NCI-H748 (cell line): Measurements from ENCODE around the gene GPI.
"Not testable (repeated sequence)": the region's sequence is repeated elsewhere in the genome, so short reads cannot be mapped to it uniquely, and the experiment has no call there.

Experiments used
- DNase-seq: peaks from one replicate; lab custom pipeline; 2025; ENCODE audit not compliant: unreplicated experiment; lab: John Stamatoyannopoulos, UW

GPI gene

DNA sequence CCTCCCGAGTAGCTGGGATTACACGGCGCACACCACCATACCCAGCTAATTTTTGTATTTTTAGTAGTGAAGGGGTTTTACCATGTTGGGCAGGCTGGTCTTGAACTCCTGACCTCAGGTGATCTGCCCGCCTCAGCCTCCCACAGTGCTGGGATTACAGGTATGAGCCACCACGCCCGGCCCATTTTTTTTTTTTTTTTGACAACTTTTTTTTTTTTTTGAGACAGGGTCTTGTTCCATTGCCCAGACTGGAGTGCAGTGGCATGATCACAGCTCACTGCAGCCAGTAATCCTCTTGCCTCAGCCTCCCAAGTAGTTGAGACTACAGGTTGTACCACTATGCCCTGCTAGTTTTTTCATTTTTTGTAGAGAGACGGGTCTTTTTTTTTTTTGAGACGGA, 35.8 kb downstream of the GPI start:
- DNase-seq: not testable (repeated sequence)

DNA sequence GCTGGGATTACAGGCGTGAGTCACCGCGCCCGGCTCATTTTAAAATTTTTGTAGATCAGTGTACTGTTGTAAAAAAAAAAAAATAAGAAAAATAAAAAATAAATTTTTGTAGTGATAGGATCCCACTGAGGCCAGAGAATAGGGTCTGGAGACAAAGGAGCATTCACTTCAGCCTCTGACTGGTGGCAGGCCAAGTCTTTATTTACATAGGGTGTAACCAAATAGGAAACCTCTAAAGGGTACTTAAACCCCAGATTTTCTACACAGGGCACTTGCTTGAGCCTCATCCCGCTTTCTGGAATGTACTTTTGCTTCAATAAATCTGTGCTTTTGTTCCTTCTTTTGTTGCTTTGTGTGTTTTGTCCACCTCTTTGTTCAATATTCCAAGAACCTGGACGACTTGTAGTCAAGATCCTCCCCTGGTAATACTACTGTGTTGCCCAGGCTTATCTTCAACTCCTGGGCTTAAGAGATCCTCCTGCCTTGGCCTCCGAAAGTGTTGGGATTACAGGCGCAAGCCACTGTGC, 37.1 kb downstream of the GPI start:
- peak; percentile 57 for DNase-seq

DNA sequence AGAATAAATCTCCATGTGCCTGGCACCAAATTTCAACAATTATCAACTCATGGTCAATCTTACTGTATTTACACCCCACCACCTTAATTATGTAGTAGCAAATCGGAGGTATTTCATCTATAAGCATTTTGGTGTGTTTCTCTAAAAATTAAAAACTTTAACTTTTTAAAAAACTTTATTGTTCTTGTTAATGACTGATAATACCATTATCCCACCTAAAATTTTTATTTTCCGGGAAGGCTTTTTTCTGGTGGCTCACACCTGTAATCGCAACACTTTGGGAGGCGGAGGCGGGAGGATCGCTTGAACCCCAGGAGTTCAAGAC, 38.8 kb downstream of the GPI start:
- no peak for DNase-seq

DNA sequence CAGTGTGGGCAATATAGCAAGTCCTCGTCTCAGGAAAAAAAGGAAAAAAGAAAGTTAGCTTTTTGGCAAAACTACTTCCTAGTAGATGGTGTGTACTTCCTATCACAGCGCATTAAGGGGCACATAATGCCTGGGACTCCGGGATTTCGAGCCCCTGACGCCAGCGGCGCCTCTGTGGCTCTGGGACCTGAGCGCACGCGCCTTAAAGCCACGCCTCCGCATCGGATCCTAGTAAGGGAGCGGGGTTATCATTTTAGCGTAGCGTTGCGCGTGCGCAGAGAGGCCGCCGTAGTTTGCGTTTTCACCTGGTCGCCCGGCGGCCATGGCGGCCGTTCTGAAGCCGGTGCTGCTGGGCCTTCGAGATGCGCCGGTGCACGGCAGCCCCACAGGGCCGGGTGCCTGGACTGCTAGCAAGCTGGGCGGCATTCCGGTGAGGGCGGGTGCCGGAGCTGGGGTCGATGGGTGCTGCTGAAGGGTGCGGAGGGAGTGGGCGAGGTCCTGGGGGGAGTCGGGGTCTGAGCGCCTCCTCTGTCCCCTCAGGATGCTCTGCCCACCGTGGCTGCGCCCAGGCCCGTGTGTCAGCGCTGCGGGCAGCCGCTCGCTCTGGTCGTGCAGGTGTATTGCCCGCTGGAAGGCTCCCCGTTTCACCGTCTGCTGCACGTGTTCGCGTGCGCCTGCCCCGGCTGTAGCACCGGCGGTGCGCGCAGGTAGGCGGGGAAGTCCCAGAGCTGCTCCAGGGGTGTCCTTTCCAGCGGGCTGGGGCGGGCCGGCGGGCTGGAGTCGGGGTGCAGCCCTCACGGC, 39.3 kb downstream of the GPI start, which contains the start of gene PDCD2L:
TSS of gene PDCD2L (plus strand) at position 291 of the 801 bp plus-strand sequence. CDS start at position 323, 32 bp downstream.
- peak; percentile 96 for DNase-seq

DNA sequence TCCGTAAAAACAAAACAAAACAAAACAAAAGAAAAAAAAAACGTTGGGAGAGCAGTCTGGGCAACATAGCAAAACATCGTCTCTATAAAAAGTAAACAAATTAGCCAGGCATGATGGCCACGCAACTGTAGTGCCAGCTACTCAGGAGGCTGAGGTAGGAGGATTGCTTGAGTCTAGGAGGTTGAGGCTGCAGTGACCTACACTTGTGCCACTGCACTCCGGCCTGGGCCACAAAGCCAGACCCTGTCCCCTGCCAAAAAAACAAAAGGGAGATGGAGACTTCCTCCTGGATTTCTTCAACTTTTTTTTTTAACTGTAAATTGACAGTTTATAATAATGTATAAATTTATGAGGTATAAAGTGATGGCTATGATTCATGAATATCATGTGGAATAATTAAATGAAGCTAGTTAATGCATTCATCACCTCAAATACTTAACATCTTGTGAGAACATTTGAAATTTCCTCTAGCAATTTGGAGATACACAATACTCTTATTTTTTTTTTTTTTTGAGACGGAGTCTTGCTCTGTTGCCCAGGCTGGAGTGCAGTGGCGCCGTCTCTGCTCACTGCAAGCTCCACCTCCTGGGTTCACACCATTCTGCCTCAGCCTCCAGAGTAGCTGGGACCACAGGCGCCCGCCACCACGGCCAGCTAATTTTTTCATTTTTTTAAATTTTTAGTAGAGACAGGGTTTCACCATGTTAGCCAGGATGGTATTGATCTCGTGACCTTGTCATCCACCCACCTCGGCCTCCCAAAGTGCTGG, 41.1 kb downstream of the GPI start:
- DNase-seq: no peak

DNA sequence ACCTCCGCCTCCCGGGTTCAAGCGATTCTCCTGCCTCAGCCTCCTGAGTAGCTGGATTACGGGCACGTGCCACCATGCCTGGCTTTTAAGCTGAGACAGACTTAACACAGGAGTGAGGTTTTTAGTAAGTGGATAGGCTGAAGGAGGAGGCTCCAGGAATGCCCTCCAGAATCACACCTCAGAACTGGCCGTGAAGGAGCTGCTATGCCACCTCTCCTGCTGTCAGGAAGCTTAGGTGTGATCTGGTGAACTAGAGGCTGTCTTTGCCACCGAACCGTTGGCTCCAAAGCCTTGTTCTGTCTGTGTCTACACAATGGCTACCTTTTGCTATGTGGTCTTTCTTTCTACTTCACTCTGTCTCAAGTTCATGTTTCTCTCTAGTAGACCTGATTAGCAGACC, 43.4 kb downstream of the GPI start:
- no peak for DNase-seq

DNA sequence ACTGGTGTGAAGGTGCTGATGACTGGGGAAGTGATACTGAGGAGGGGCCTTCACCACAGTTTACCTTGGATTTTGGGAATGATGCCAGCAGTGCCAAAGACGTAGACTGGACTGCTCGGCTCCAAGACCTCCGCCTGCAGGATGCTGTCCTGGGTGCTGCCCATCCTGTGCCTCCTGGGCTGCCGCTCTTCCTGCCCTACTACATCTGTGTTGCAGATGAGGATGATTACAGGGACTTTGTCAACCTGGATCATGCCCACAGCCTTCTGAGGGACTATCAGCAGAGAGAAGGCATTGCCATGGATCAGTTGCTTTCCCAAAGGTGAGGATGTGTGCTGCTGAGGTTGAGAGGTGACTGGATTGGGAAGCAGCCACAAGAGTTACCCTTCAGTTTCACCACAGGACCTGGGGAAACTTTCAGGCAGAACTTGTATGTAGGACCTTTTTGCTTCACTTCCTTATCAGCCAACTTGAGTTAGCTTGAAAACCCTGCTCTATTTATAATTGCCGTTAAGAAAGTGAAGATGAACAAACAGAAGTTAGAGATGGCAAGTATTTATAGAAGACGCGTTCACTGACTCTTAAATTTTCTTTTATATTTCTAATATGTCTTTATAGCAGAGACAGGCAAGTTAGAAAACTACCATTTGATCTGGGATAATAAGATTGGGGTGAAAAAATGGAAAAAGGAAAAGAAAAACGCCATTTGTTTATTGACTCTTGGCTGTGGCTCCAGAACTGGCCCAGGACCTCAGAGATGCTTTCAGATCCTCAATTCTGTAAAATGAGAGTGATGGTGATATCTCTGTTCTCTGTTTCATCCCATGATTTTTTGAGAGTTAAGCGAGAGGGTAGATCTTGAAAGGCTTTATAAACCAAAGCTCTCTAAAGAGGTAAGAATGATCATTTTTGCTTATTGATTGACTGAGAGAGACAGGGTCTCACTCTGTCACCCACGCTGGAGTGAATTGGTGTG, 44.5 kb downstream of the GPI start:
- no peak for DNase-seq

DNA sequence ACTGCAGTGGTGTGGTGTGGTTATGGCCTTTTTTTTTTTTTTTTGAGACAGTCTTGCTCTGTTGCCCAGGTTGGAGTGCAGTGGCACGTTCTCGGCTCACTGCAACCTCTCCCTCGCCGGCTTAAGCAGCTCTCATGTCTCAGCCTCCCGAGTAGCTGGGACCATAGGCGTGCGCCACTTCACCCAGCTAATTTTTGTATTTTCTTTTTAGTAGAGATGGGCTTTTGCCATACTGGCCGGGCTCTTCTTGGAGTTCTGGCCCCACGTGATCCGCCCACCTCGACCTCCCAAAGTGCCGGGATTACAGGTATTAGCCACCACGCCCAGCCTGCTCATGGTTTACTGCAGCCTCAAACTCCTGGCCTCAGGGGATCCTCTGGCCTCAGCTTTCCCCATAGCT, 46.2 kb downstream of the GPI start:
- no peak for DNase-seq

DNA sequence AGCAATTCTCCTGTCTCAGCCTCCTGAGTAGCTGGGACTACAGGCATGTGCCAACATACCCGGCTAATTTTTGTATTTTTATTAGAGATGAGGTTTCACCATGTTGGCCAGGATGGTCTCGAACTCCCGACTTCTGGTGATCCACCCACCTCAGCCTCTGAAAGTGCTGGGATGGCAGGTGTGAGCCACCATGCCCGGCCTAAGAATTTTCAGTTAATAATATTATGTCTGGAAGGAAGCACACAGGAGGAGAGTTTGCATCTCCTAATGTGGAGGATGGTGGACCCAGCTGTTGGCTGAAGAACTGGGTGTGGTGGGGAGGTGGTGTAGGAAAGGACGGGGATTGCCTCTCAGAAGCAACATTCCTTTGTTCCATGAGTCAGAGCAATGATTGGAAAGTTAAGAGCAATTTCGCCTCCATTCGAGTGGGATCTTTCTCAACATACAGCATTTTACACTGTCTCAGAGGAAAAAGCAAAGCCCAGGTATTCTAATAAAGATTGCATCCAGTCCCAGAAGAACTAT, 51.1 kb downstream of the GPI start:
- no peak for DNase-seq

DNA sequence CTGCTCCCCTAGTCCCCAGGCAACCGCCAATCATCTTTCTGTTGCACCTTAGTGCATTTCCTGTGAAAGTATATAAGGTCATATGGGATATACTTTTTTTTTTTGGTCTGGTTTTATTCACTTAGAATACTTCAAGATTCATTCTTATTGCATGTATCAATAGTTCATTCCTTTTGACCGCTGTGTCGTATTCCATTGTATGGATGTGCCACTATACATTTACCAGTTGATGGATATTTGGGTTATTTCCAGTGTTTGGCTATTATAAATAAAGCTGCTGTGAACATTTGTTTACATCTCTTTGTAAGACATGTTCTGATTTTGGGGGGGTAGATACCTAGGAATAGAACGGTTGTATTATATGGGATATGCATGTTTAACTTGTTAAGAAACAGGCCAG, 53.3 kb downstream of the GPI start:
- no peak for DNase-seq

DNA sequence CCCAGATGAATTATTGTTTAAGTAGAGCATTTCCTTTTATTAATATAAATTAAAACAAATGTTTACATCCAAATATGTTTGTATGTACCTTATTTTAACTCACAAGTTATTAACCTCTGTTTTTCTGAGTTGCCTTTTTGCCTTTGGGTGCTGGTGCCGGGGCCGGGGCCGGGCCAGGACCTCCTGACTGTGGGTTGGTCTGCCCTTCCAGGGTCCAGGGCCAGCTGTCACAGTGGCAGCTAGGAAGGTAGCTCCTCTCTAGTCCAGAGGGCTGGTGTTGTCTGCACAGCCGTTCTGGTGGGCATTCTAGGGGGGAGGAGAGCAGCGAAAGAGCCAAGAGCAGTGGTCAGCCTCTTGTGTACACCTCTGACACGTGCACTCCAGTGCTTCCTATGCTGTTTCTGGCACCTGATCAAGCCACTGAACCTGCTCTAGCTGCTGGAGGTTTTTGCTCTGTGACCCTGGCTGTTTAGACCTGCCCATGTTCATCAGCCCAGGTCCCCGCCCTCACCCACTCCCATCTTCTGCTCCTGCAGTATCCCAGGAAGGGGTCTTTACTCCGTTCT, 61.2 kb downstream of the GPI start:
- no peak for DNase-seq

DNA sequence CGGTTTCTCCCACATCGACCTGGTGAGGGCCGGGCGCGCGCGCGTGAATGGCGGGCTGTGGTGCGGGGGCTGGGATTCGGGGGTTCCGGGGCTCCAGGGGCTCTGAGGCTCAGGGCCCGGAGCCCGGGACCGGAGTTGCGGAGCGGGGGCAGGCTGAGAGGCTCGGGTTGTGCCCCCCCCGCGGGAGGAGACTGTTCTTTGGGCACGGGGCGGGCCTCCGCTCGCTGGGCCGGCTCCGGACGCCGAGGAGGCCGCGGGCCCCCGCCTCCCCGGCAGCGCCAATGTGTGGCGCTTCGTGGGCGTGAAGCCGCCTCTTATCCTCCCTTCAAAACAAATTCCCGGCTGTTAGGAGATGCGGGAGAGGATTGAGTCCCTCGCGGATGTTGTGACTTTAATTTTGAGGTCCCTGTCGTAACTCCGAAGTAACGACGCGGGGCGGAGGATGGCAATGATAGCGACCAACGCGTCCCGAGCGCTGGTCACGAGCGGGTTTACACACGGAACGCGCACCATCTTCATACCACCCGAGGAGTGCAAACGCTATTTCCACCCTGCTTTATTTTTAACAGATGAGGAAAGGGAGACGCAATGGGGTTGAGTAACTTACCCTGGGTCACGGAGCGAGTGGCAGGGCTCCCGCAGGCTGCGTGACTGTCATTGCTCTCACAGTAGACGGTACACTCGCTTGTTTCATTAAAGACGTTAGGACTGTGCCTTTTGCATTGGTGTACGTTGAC, 63.7 kb downstream of the GPI start:
- peak; percentile 38 for DNase-seq

DNA sequence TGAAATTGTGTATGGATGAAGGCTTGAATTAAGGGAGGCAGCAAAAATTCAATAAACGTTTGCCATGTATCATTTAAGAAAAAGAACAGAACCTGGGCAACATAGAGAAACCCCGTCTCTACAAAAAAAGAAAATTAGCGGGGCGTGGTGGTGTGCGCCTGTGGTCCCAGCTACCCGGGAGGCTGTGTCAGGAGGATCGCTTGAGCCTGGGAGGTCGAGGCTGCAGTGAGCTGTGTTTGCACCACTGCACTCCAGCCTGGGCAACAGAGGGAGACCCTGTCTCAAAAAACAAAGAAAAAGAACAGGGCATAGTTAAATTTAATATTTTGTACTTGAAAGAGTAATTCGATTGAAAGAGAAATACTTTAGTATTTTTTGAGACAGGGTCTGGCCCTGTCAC, 64.6 kb downstream of the GPI start:
- DNase-seq: no peak

DNA sequence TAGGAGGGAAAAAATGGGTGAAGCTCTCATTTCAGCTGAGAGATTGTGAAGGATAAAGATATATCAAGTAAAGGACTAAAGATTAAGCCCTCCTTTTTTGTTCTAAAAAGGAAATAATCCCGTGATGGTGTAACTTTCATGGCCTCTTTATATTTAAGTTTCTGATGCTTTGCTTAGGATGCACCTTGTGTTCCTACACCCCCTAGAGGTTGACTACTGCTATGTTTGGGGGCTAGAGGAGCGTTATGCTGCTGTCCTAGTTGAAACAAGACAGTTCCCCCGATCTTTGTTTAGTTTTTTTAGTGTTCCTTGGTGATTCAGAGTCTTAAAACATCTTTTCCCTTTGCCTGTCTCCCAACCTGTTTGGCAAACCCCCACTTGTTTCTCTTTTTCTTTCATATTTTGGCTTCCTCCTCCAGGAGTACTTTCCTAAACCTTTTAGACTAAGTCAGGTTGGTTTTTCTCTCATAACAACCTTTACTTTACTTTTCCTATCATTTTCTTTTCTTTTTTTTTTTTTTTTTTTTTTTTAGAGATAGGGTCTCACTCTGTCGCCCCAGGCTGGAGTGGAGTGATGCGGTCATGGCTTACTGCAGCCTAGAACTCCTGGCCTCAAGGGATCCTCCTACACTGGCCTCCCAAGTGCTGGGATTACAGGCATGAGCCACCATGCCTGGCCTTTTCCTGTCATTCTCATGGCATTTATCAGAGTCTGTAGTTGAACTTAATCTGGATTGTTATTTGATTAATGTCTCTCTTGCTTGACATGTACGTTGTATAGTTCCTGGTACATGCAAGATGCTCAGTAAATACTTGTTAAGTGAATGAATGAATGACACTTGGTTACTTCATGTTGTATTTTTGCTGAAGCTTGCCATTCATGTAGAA, 66.0 kb downstream of the GPI start:
- peak; percentile 43 for DNase-seq

DNA sequence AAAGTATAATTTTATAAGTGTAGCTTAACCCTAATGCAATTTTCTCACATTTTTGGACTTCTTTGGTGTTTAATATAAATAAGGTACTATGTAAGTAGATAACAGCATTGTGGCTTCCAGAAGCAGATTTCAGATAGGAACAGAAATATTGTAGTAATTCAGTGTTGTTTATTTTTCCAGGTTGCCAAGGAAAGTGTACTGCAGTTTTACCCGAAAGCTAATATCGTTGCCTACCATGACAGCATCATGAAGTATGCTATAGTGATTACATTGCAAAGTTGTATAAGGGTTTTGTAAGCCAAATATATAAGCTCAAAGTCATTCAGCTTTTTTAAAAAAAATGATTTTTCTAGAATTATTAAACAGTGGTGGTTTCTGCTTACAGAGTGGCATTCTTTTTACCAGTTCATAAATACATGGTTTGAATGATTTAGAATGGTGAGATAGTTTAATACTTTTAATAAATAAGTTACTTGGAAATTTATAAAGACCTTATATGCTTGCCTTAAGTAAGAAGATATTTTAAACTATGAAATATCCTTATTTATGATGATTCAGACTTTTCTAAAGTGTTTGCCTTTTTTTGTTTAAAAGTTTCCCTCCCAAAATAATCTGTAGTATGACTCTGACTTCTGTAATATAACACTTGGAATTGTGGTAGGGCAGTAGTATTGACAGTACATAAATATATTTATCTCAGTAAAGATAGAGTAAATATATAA, 66.8 kb downstream of the GPI start:
- DNase-seq: no peak

DNA sequence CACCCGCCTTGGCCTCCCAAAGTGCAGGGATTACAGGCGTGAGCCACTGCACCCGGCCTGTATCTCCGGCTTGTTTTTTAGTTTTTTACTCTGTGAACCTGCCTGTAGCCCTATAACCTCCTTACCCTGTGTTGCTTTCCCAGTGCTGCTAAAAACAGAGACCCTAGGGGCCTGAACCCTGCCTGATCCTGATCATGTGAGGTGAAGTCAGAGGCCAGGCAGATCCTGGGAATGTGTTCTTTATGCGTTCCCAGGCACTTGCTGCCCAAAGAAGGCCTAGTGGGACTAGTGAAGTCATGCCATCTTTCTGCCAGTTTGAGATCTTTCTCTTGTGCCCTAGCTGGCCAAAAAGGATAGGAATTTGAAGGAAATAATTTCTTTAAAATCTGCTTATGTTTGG, 67.8 kb downstream of the GPI start:
- no peak for DNase-seq

DNA sequence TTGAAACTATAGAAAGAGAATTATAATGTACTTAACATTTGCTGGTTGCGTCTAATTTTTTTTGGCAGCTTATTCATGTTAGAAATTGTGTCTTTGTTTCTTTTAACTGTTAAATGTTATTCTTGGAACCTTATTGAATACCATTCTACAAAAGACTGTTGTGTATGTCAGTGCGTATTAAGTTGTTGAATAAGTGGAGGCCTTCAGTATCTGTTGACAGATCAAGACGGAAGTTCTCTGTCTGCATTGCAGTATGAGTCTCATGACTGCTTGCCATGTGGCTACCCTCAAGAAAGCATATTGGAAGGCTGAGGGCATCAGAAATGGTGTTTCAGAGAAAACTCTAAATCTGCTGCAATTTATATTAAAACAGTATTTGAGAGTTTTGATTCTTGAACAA, 71.7 kb downstream of the GPI start:
- DNase-seq: no peak

DNA sequence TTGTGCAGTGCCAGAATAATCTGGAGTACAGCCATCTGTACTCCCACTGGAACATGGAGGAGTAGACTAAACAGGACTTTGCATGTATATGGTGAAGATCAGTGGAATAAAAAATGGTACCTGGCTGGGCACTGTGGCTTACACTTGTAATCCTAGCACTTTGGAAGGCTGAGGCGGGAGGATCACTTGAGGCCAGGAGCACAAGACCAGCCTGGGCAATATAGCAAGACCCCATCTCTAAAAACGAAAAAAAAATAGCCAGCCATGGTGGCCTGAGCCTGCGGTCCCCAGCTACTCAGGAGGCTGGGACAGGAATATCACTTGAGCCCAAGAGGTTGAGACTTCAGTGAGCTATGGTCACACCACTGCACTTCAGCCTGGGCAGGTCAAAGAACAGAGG, 83.2 kb downstream of the GPI start:
- no peak for DNase-seq
